Heart left ventricle (tissue), 13 donors: Measurements from ENCODE around the gene ZCCHC7.

Experiments used
- CTCF ChIP-seq, 12 donors: fragments of 200-600 bp; sonication (generic) in 4 of 12; IDR thresholded peaks; one replicate each; pipeline versions ENCODE4 v1.5.0 to v1.8.0; 2018 to 2022; ENCODE audit warnings: antibody characterized with exemption in 12 of 12, mild to moderate bottlenecking in 5 of 12
- POLR2A ChIP-seq, 2 donors: fragments of 450-650 bp; IDR thresholded peaks; one replicate each; pipeline ENCODE4 v1.6.1; 2017; ENCODE audit warnings: antibody characterized with exemption in 2 of 2, mild to moderate bottlenecking in 2 of 2, moderate library complexity in 2 of 2
- donor health status: ischemic (EF 13 %, LVEDD 7.1; RV severe dilation, severe dysfunction).
- donor health status: DM: no; HTN: yes; CAD: no.
- donor health status: DM: no; HTN: no; CAD: no.
- donor health status: ischemic (EF 25% LVEDD 6.9; RV normal size, moderate dysfunction).
- donor health status: ischemic (EF 25% LVEDD 5.7; RV mildly dilated, moderate dysfunction).
- donor health status: ischemic (EF 35%, LVEDD 5.7; RV mildly dilated, moderate dysfunction).
- donor health status: nonischemic (EF 11% LVEDD 7.7; RV severe dilation, severe dysfunction).
- donor health status: DM: yes; HTN: yes; CAD: no.
- donor health status: PGD.
- donor health status: ischemic (EF 29% LVEDD 5.4; RV normal size, mild dysfunction).
- donor health status: nonischemic (EF 23%, LVEDD 6.1; RV moderate dilation, normal function).

GRCh38 chr9:37371565-37372464 lies 251.4 kb downstream of the ZCCHC7 start:
- TF ChIP-seq POLR2A (IDR thresholded peaks at IDR 0.05) = no peak
- no peak for TF ChIP-seq CTCF (IDR thresholded peaks at IDR 0.05)
